DMS114 treated with DMSO at 0.1 percent for 48 hours (cell line): Measurements from ENCODE around the gene ZNF584.
A peak's percentile ranks its signal among the peaks of the same experiment; 100 is the strongest.

ENCODE experiments used
- DNase-seq: peaks from one replicate; lab custom pipeline; 2025; ENCODE audit not compliant: unreplicated experiment; lab: John Stamatoyannopoulos, UW

ZNF584 gene

GRCh38 chr19:58460039-58460438, 51.6 kb downstream of the ZNF584 start:
- DNase-seq, result no peak

GRCh38 chr19:58466089-58466759, 57.8 kb downstream of the ZNF584 start:
- DNase-seq, result no peak

GRCh38 chr19:58466760-58467589, 58.5 kb downstream of the ZNF584 start, which contains the start of gene ZNF324:
TSS of gene ZNF324 (plus strand) at chr19:58467080. CDS start at chr19:58469186, 2,106 bp downstream.
- peak; percentile 92 for DNase-seq
